Stimulated activated naive CD4-positive, alpha-beta T cell (primary cell): ENCODE data around the gene PCBP2.

ENCODE experiments used
- DNase-seq, 6 experiments: peaks; one replicate each; lab custom pipeline; 2025; lab: John Stamatoyannopoulos, UW

The PCBP2 gene

DNA sequence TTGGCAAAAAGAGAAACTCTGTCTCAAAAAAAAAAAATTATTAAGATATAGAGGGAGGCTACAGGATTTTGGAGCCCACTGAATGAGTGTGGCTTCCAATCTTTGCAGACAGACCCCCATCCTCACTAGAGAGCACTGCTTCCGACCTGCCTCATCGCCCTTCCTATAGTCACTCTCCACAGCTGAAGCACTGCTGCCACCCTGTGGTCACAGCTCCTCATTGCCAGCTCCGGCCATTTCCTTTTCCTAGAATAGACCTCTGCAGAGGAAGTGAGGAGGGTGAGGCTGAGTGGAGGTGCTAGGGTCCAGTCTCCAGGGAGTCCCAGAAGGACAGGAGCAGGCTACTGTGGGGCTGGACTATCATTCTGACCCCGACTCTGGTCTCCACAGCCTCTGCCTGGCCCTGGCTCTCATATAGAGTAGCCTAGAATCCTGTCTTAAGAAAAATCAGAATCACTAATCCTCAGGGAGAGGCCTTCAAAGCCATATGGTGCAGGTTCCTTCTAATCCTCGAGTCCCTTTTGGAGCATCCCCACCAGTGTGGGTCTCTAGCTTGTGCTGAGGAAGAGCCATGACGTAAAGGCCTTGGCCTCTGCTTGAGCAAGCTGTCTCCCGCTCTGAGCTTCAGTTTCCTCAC is 56.8 kb downstream of the PCBP2 start:
- DNase-seq, result peak; percentile 20 to 77 (median 72)

- no peak for DNase-seq
Measured at GRCh38 chr12:53510181-53510812, 58.4 kb downstream of the PCBP2 start.

- DNase-seq, result no peak
Measured at GRCh38 chr12:53513712-53514410, 62.0 kb downstream of the PCBP2 start.

GRCh38 chr12:53514628-53515290 is 62.9 kb downstream of the PCBP2 start:
- DNase-seq, result no peak

DNA sequence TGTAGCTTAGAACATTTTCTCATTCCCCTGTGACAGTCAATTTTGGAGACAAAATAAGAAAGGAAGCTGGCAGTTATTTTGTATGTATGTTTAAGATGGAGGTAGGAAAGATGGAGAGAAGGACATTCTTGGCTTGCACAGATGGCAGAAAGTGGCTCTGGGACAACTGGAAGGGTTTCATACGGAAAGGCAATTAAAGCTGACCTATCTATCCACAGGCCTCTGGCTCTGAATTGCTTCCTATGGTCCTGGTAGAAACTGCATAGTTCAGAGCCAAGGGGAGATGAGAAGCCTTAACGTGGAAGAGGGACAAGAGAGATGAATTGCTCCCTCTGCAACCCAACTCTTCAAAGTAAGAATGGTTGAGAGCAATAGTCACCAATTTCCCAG is 63.4 kb downstream of the PCBP2 start:
- DNase-seq, result no peak

DNA sequence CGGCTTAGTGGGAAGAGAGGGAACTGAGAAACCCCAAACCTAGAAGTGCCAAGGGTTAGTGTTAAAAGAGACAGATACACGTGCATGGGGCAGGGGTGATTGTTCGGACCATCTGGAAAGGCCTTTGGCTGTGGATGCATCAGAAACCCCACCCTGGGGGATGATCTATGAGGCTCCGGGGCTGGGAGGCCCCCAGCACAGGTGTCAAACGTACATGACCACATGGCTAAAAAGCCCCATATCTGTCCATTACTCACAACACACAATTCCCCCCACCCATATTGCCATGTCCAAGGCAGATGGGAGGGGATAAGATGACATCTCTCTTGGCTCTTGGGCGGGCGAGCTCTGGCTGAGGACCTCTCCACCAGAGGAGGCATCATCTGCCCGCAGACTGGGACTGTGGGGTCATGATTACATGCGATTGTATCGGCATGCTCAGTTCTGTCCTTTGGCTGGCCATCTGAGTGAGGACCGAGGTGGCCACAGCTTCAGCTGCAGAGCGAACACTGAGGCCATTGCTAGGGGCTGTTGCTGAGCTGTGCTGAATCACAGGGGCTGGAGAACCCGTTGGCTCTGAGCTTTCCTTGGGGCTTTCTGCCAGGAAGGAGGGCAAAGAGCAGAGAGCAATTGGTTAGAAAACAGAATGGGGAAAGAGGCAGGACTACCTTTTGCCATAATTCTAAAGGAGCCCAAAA is 65.0 kb downstream of the PCBP2 start:
- DNase-seq, result no peak

GRCh38 chr12:53518381-53518780 is 66.5 kb downstream of the PCBP2 start:
- DNase-seq, result no peak

- DNase-seq, result no peak
Measured at GRCh38 chr12:53523131-53523530, 71.2 kb downstream of the PCBP2 start.

GRCh38 chr12:53524476-53524875 is 72.6 kb downstream of the PCBP2 start:
- no peak for DNase-seq

GRCh38 chr12:53530061-53530460 is 78.2 kb downstream of the PCBP2 start:
- DNase-seq, result no peak
